Measurements from ENCODE around the gene ANKLE2. TPM values are rescaled to one million over a fixed set of nuclear protein-coding genes. Genes with fewer than 3 reads are reported as not detected.

Gene ANKLE2
- total and polyA plus RNA-seq, 10 of the 15 experiments (the other 5 are each of a cell fraction or from before 2014, with no cell fraction given): 4.3 to 89.4 (median 53.0) TPM

DNA sequence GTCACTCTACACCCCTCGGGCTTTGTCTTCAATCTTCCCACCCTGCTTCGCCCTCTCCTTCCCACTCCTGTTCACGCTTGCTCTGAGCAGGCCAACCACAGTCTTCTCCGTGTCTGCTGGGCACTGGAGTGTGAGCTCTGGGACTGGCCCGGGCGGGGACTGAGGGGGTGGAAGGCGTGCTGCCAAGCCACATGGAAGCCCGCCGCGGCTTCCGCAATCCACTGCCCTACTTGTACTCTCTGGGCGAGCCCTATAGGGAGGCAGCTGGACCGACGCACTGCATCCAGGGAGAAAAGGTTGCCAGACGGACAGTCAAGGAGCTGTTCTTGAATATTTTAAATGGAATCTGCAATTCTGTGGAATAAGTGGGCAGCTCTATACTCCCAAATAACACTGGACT is 42.3 kb upstream of the ANKLE2 start:
- DNase-seq (ENCODE audit: low read depth, low spot score): no peak
- no peak for ATAC-seq
- BruUV-seq (replicated peaks): no TSS peak
- POLR2A ChIA-PET: no interaction called here
- FAIRE-seq: no peak
- CTCF ChIA-PET: no interaction called here
- no peak overlapping the region for H3K27ac ChIP-seq (ENCODE audit: control insufficient read depth, insufficient read depth)
- H3K9me3 ChIP-seq (replicated peaks; ENCODE audit: control insufficient read depth, insufficient read depth, low read length): no peaks in the 10 kb centered on the region
- H3K27me3 ChIP-seq (replicated peaks in 1 of 2; ENCODE audit: control insufficient read depth in 2 of 2, insufficient read depth in 2 of 2, low read length in 1 of 2): no peaks in the 10 kb centered on the region
- H4K20me1 ChIP-seq (ENCODE audit: control insufficient read depth, insufficient read depth): no peaks in the 10 kb centered on the region
- peaks cover 2% of the 10 kb centered on the region; the same call in 1 of the 2 replicates for H3K79me2 ChIP-seq (ENCODE audit: control insufficient read depth, insufficient read depth, low read length)
- H3K4me1 ChIP-seq (ENCODE audit: control insufficient read depth, insufficient read depth, low read length): no peaks in the 10 kb centered on the region
- TF ChIP-seq KDM1A (IDR thresholded peaks at IDR 0.05; ENCODE audit: borderline replicate concordance) (no peak), CBX3 (IDR thresholded peaks at IDR 0.05; ENCODE audit: borderline replicate concordance, low read depth) (no peak), BRCA1 (IDR thresholded peaks at IDR 0.05; ENCODE audit: low read depth, low read length) (no peak), BHLHE40 (IDR thresholded peaks at IDR 0.05; ENCODE audit: borderline replicate concordance in 1 of 2, low read depth in 2 of 2, low read length in 1 of 2) (no peak), NBN (IDR thresholded peaks at IDR 0.05) (no peak), IKZF1 (conservative IDR thresholded peaks at IDR 0.05) (no peak), CBX5 (IDR thresholded peaks at IDR 0.05; ENCODE audit: low read depth) (no peak), SUZ12 (IDR thresholded peaks at IDR 0.05; ENCODE audit: unreplicated experiment) (no peak), EP300 (IDR thresholded peaks at IDR 0.05; ENCODE audit: borderline replicate concordance in 1 of 2, control insufficient read depth in 1 of 2, low read depth in 2 of 2, low read length in 2 of 2) (no peak), EGR1 (IDR thresholded peaks at IDR 0.05; ENCODE audit: borderline replicate concordance in 1 of 2, low read depth in 2 of 2, low read length in 2 of 2) (no peak), ZSCAN29 (IDR thresholded peaks at IDR 0.05) (no peak)
- TF ChIP-seq, protein P1, sequence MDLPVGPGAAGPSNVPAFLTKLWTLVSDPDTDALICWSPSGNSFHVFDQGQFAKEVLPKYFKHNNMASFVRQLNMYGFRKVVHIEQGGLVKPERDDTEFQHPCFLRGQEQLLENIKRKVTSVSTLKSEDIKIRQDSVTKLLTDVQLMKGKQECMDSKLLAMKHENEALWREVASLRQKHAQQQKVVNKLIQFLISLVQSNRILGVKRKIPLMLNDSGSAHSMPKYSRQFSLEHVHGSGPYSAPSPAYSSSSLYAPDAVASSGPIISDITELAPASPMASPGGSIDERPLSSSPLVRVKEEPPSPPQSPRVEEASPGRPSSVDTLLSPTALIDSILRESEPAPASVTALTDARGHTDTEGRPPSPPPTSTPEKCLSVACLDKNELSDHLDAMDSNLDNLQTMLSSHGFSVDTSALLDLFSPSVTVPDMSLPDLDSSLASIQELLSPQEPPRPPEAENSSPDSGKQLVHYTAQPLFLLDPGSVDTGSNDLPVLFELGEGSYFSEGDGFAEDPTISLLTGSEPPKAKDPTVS (IDR thresholded peaks at IDR 0.05; ENCODE audit: low read depth, low read length): no peak
- H2AFZ ChIP-seq (ENCODE audit: control insufficient read depth, low read depth, low read length): no peak overlapping the region
- in situ Hi-C loops (cut with MboI) (no loop called here), intact Hi-C loops (cut with micrococcal nuclease; ENCODE audit: unreplicated experiment) (no loop called here)
- no peak overlapping the region for H3K4me2 ChIP-seq (ENCODE audit: control insufficient read depth, insufficient read depth)
- peaks cover 33 to 40% of the 10 kb centered on the region in 2 experiments for H3K36me3 ChIP-seq (ENCODE audit: control insufficient read depth in 2 of 2, insufficient read depth in 2 of 2, low read length in 1 of 2)
- RAD21 ChIA-PET (ENCODE audit: unreplicated experiment): no interaction called here
- no peak overlapping the region for H3K9ac ChIP-seq (ENCODE audit: control insufficient read depth, insufficient read depth, low read length)
- SMC1A ChIA-PET (ENCODE audit: uncharacterized antibody, unreplicated experiment): no interaction called here
- 98% methylated on average over 15 of the region's 15 CpGs for whole genome bisulfite sequencing (ENCODE audit: insufficient coverage, insufficient replicate concordance, low lambda C conversion rate, missing lambda C conversion rate)
- no peak overlapping the region for H3K4me3 ChIP-seq
